ENCODE data around the gene SLX4IP.
"Not testable (repeated sequence)": the region's sequence is repeated elsewhere in the genome, so short reads cannot be mapped to it uniquely, and the experiment has no call there.

DNA sequence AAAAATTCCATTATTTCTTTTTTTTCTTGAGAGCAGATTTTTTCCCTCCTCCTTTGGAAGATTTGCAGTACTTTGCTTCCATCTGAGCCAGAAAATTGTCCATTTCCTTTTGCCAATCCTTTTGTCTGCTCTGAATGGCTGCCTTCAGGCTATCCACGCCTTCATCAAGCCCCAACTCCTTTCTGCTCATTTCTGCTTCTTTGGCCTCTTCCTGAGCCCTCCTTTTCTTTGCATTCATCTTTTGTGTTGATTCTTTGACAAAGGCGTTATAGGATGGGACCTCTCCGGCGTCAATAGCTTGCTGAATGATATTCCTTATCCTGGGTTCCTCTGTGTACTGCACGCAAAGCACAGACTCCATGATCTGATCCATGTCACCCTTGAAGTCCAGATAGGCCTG lies 178.3 kb downstream of the SLX4IP start:
- TF ChIP-seq NPAS2 (CRISPR knock-in tag; IDR thresholded peaks at IDR 0.05; ENCODE audit: borderline replicate concordance): not testable (repeated sequence)
- TF ChIP-seq, protein P1, sequence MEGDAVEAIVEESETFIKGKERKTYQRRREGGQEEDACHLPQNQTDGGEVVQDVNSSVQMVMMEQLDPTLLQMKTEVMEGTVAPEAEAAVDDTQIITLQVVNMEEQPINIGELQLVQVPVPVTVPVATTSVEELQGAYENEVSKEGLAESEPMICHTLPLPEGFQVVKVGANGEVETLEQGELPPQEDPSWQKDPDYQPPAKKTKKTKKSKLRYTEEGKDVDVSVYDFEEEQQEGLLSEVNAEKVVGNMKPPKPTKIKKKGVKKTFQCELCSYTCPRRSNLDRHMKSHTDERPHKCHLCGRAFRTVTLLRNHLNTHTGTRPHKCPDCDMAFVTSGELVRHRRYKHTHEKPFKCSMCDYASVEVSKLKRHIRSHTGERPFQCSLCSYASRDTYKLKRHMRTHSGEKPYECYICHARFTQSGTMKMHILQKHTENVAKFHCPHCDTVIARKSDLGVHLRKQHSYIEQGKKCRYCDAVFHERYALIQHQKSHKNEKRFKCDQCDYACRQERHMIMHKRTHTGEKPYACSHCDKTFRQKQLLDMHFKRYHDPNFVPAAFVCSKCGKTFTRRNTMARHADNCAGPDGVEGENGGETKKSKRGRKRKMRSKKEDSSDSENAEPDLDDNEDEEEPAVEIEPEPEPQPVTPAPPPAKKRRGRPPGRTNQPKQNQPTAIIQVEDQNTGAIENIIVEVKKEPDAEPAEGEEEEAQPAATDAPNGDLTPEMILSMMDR (IDR thresholded peaks at IDR 0.05): not testable (repeated sequence)
- TF ChIP-seq, protein P2, sequence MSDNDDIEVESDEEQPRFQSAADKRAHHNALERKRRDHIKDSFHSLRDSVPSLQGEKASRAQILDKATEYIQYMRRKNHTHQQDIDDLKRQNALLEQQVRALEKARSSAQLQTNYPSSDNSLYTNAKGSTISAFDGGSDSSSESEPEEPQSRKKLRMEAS (IDR thresholded peaks at IDR 0.05): not testable (repeated sequence)
